K562 (cell line): ENCODE results near the gene TCEA3. TPM values are rescaled to one million over a fixed set of nuclear protein-coding genes. Genes with fewer than 3 reads are reported as not detected.
A peak's percentile ranks its signal among the peaks of the same experiment; 100 is the strongest.

ENCODE experiments used
- GATAD2A ChIP-seq: fragments of 450-650 bp; IDR thresholded peaks from 2 replicates; pipeline ENCODE4 v1.6.1; 2017
- GTF2F1 ChIP-seq: IDR thresholded peaks from 2 replicates; pipeline ENCODE4 v1.6.1; 2011; ENCODE audit warnings: low read depth, low read length, improper control_type of control experiment
- HDAC1 ChIP-seq, 2 experiments: fragments of 450-650 bp; IDR thresholded peaks; 2 replicates each; pipeline ENCODE4 v1.6.1; 2016 to 2017; ENCODE audit warnings: inconsistent platforms in 1 of 2, mild to moderate bottlenecking in 1 of 2, moderate library complexity in 1 of 2
- HINFP ChIP-seq: fragments of 450-650 bp; conservative IDR thresholded peaks from 2 replicates; pipeline ENCODE4 v1.6.1; 2016; ENCODE audit warnings: missing genetic modification characterization, low read depth, mild to moderate bottlenecking, control low read depth, missing compliant biosample characterization
- HMGN3 ChIP-seq: IDR thresholded peaks from 2 replicates; pipeline ENCODE4 v1.6.1; 2011; ENCODE audit warnings: borderline replicate concordance, low read depth, mild to moderate bottlenecking, mixed read lengths, low read length; ENCODE audit not compliant: insufficient read length; ENCODE audit errors: extremely low read depth
- JUND ChIP-seq, 2 experiments: IDR thresholded peaks; 2 replicates in 1 of 2; 3 replicates in 1 of 2; pipeline ENCODE4 v1.6.1; 2011; ENCODE audit warnings: borderline replicate concordance in 2 of 2, low read depth in 2 of 2, low read length in 2 of 2, improper control_type of control experiment in 1 of 2, missing biosample characterization in 1 of 2, missing genetic modification characterization in 1 of 2, missing genetic modification reagents in 1 of 2
- L3MBTL2 ChIP-seq: fragments of 450-650 bp; IDR thresholded peaks from 2 replicates; pipeline ENCODE4 v1.6.1; 2016; ENCODE audit warnings: mild to moderate bottlenecking, moderate library complexity
- MAFF ChIP-seq: IDR thresholded peaks from 2 replicates; pipeline ENCODE4 v1.6.1; 2012; ENCODE audit warnings: low read length, improper control_type of control experiment
- MYNN ChIP-seq, 2 experiments: sonication (generic); formaldehyde crosslinking in 1 of 2; IDR thresholded peaks; 2 replicates each; pipeline versions ENCODE4 v1.5.0 to v1.6.1; 2016 to 2020; ENCODE audit warnings: antibody characterized with exemption in 1 of 2, missing genetic modification reagents in 1 of 2
- OTX1 ChIP-seq: fragments of 450-650 bp; formaldehyde crosslinking; IDR thresholded peaks from 2 replicates; pipeline ENCODE4 v1.4.0; 2022; ENCODE audit warnings: mild to moderate bottlenecking
- SAFB ChIP-seq: fragments of 200-400 bp; formaldehyde crosslinking; IDR thresholded peaks from 2 replicates; pipeline ENCODE4 v1.6.1; 2017; ENCODE audit warnings: low read depth, low read length, borderline replicate concordance
- SAFB2 ChIP-seq: fragments of 200-400 bp; formaldehyde crosslinking; IDR thresholded peaks from 2 replicates; pipeline ENCODE4 v1.6.1; 2018; ENCODE audit warnings: borderline replicate concordance, low read length, low read depth, moderate library complexity; ENCODE audit not compliant: severe bottlenecking
- STAG1 ChIP-seq: sonication (generic); formaldehyde crosslinking; IDR thresholded peaks from 2 replicates; pipeline ENCODE4 v1.5.0; 2020; ENCODE audit warnings: missing genetic modification reagents, borderline replicate concordance
- ZC3H11A ChIP-seq: IDR thresholded peaks from 2 replicates; pipeline ENCODE4 v1.6.1; 2012; ENCODE audit warnings: low read depth, low read length, improper control_type of control experiment
- ZNF165 ChIP-seq: fragments of 250-450 bp; sonication (Bioruptor Pico); IDR thresholded peaks from 2 replicates; pipeline ENCODE4 v1.4.0; 2020; ENCODE audit warnings: borderline replicate concordance
- ZNF184 ChIP-seq: sonication (generic); formaldehyde crosslinking; IDR thresholded peaks from 2 replicates; pipeline ENCODE4 v1.5.0; 2020; ENCODE audit warnings: missing genetic modification reagents
- polyA plus RNA-seq, 8 experiments: library from polyadenylated mRNA; depleted of rRNA in 4 of 8; stranded (reverse) in 5 of 8; unstranded in 3 of 8; fragments of >200 nt; fragmentation: Nextera tagmentation in 2 of 8; fragmentation: Illumina TruSeq in 1 of 8; extraction: Ambion mirVana in 2 of 8; extraction: Trizol in 1 of 8; gene quantifications; 2 replicates each; pipeline versions ENCODE4 v1.2.1 to v1.2.3, GENCODE V29; 2011 to 2014; ENCODE audit warnings: inconsistent platforms in 1 of 8, missing spikeins in 1 of 8
- total RNA-seq, 7 experiments: library from RNA; depleted of rRNA in 6 of 7; stranded (reverse); fragments of >200 nt in 6 of 7; fragmentation: Illumina TruSeq in 2 of 7; extraction: Trizol in 2 of 7; gene quantifications; 2 replicates each; pipeline versions ENCODE4 v1.2.1 to v1.2.3, GENCODE V29; 2011 to 2021; ENCODE audit warnings: low replicate concordance in 1 of 7
- TF ChIP-seq, protein P1 (sequence below): sonication (generic); formaldehyde crosslinking; IDR thresholded peaks from 2 replicates; pipeline ENCODE4 v1.8.0; 2022; ENCODE audit warnings: missing genetic modification reagents, mild to moderate bottlenecking, borderline replicate concordance
- TF ChIP-seq, protein P2 (sequence below): fragments of 450-650 bp; IDR thresholded peaks from 2 replicates; pipeline ENCODE4 v1.7.0; 2016; ENCODE audit warnings: borderline replicate concordance
- TF ChIP-seq, protein P3 (sequence below): fragments of 150-350 bp; IDR thresholded peaks from 2 replicates; pipeline ENCODE4 v1.6.1; 2014; ENCODE audit warnings: low read depth, mild to moderate bottlenecking, low read length, borderline replicate concordance

The TCEA3 gene
- total and polyA plus RNA-seq, 9 of the 15 experiments (the other 6 are each of a cell fraction or from before 2014, with no cell fraction given) = 0.03 to 0.55 (median 0.36) TPM

DNA sequence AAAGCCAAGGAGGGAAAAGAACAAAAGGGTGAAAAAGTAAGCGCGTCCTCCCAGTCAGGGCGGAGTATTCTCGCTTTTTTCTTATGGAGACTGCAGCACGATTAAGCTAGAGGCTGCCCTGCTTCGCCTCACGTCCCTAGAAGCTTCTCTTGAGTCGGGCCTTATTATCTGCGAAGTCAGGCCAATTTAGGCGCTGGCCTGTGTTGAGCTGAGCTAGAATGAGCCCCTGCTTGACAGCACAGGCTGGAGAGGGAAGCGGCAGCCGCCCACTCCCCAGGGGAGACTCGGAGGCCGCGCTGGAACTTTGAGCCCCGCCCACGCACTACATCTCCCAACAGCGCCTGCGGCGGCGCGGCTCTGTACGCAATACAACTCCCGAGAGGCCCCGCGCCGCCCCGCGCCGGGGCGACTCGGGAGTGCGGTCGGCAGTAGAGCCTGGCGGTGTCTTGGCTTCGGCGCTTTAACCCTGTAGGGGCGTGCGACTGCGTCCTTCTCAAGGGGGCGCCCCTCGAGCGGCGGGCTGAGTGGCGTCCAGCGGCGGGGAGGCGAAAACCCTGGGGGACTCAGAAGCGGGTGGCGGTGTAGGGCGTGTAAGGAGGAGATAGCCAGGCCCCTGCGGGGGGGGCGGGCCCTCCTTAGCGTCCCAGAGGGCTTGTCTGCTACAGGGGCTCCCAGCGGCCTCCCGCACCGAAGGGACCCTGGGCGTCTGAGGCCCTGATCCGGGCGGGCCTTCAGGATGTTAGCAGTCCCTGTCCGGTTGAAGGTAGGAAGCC lies 55.8 kb downstream of the TCEA3 start (continued):
- TF ChIP-seq SAFB2 (no peak), GATAD2A (peak; percentile 90), ZNF184 (CRISPR knock-in tag) (no peak), ZC3H11A (no peak), HMGN3 (peak; percentile 96), HINFP (tag) (no peak), ZNF165 (CRISPR knock-in tag) (no peak), STAG1 (CRISPR knock-in tag) (0 out of 2 replicates have a peak, but pooled peaks have one; percentile 20), MAFF (no peak), JUND (IDR thresholded peaks at IDR 0.05; ENCODE audit: borderline replicate concordance, low read depth, low read length) (peak; percentile 73; the same call in 1 of the 2 replicates), JUND (tag; IDR thresholded peaks at IDR 0.05; ENCODE audit: borderline replicate concordance, low read depth, low read length) (no peak; the same call in 1 of the 3 replicates), MYNN (IDR thresholded peaks at IDR 0.05) (no peak), MYNN (CRISPR knock-in tag; IDR thresholded peaks at IDR 0.05) (no peak), GTF2F1 (peak; percentile 55; the same call in 1 of the 2 replicates), SAFB (peak; percentile 48; the same call in 1 of the 2 replicates), L3MBTL2 (peak; percentile 81), OTX1 (CRISPR knock-in tag) (no peak; the same call in 1 of the 2 replicates), HDAC1 (IDR thresholded peaks at IDR 0.05) (peak in 1 of 2 experiments; percentile 68; a peak in 1 of 4 replicates)
- TF ChIP-seq, protein P1, sequence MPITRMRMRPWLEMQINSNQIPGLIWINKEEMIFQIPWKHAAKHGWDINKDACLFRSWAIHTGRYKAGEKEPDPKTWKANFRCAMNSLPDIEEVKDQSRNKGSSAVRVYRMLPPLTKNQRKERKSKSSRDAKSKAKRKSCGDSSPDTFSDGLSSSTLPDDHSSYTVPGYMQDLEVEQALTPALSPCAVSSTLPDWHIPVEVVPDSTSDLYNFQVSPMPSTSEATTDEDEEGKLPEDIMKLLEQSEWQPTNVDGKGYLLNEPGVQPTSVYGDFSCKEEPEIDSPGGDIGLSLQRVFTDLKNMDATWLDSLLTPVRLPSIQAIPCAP (CRISPR knock-in tag) = no peak
- TF ChIP-seq, protein P2, sequence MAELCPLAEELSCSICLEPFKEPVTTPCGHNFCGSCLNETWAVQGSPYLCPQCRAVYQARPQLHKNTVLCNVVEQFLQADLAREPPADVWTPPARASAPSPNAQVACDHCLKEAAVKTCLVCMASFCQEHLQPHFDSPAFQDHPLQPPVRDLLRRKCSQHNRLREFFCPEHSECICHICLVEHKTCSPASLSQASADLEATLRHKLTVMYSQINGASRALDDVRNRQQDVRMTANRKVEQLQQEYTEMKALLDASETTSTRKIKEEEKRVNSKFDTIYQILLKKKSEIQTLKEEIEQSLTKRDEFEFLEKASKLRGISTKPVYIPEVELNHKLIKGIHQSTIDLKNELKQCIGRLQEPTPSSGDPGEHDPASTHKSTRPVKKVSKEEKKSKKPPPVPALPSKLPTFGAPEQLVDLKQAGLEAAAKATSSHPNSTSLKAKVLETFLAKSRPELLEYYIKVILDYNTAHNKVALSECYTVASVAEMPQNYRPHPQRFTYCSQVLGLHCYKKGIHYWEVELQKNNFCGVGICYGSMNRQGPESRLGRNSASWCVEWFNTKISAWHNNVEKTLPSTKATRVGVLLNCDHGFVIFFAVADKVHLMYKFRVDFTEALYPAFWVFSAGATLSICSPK = no peak
- TF ChIP-seq, protein P3, sequence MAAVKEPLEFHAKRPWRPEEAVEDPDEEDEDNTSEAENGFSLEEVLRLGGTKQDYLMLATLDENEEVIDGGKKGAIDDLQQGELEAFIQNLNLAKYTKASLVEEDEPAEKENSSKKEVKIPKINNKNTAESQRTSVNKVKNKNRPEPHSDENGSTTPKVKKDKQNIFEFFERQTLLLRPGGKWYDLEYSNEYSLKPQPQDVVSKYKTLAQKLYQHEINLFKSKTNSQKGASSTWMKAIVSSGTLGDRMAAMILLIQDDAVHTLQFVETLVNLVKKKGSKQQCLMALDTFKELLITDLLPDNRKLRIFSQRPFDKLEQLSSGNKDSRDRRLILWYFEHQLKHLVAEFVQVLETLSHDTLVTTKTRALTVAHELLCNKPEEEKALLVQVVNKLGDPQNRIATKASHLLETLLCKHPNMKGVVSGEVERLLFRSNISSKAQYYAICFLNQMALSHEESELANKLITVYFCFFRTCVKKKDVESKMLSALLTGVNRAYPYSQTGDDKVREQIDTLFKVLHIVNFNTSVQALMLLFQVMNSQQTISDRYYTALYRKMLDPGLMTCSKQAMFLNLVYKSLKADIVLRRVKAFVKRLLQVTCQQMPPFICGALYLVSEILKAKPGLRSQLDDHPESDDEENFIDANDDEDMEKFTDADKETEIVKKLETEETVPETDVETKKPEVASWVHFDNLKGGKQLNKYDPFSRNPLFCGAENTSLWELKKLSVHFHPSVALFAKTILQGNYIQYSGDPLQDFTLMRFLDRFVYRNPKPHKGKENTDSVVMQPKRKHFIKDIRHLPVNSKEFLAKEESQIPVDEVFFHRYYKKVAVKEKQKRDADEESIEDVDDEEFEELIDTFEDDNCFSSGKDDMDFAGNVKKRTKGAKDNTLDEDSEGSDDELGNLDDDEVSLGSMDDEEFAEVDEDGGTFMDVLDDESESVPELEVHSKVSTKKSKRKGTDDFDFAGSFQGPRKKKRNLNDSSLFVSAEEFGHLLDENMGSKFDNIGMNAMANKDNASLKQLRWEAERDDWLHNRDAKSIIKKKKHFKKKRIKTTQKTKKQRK = no peak
